HG03135 (cell line): Measurements from ENCODE around the gene RXYLT1.

Experiments used
- ATAC-seq: cut with Tn5 transposase; IDR thresholded peaks from one replicate; pipeline ENCODE4 v1.9.1; 2021; ENCODE audit warnings: mild to moderate bottlenecking, moderate library complexity; ENCODE audit not compliant: unreplicated experiment

The RXYLT1 gene

DNA sequence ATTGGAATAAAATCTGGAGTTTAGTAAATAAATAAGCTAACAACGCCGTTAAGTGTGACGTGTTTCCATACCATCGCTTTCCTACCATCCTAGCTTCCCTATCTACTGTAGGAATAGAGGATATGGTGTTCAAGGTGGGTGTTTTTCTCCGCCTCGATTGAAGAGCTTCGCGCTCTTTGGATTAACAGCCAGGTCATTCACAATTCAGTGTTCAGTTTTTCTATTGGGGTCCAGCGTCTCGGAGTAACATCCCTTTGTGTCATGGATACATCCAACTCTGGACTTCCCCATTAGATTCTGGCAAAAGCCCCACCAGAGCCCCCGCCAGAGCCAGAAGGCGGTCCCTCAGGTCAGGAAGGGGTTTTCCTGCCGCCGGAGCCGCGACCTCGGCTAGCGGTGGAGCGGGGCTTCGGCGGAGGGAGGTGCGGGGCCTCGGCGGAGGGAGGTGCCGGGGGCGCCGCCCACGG lies 63.6 kb downstream of the RXYLT1 start:
- no peak for ATAC-seq

DNA sequence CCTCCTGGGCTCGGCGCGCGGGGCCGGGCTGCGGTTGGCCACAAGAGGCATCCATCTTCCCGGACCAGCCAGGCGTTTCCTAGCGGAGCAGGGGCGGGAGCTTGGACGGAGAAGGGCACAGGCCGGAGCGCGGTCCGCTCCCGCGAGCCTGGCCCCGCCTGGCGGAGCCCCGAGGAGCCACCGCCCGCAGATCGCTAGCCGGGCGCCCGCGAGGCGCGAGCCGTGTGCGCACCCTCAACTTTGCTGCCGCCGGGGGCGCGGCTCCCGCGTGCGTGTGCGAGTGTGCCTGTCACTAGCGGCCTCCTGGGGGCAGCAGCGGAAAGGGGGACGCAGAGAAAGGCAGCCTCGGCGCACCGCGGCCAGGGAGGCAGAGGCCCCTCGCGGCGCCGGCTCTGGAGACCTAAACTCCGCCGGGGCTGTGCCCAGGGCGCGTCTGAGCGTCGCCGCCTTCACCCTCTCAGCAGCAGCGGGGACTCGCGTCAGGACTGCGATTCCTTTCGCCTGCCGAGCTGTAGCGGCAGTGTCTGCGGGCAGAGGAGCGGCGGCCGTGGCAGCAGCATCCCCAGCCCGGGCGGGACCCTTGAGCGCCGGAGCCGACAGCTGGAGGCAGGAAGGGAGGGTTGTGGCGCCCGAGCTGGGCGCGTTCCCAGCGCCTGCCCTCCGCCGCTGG lies 64.1 kb downstream of the RXYLT1 start:
- ATAC-seq = peak; percentile 98

DNA sequence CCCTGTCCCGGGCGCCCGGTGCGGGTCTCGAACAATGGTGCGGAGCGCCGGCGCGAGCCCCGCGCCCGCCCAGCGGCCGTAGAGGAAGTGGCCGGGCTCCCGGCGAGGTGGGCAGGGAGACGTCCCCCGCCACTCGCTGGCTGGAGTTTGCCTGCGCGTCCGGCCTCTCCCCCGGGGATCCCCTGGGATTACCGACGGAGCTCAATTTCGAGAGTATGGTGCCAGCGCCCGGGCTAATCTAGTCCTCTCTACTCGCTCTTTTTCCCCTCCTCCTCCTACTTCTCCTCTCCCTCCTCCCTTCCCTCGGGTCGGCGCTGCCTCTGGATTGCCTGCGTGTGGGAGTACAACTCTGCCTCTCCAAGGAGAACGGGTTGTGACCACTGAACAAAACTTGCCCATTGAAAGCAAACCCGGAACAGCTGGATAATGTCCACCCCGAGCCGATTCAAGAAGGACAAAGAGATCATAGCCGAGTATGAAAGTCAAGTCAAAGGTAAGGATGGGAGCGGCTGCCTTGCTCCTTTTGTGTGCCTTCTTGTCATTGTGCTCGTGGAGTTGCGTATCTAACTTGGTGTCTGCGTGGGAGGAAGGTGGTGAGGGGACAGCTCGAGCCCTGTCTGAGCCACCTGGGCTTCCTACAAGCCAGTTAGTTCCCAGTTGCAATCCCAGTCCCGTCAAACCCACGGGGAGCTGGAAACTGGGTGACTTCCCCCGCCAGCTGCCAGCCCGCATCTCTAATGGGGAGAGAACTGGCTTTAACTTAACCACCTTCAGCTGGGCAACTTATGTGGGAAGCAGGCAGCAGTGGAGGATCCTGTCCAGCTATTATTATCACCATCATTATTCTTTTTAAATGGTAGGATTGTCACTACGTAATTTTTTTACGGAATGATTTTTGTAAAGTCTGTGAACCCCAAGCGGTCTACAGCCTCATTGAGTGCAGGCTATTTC lies 65.0 kb downstream of the RXYLT1 start, which contains the start of gene SRGAP1:
Gene SRGAP1, plus strand, starts transcription at position 310 of the 951 bp plus-strand sequence. Its CDS starts 117 bp downstream, at position 427.
- no peak for ATAC-seq

DNA sequence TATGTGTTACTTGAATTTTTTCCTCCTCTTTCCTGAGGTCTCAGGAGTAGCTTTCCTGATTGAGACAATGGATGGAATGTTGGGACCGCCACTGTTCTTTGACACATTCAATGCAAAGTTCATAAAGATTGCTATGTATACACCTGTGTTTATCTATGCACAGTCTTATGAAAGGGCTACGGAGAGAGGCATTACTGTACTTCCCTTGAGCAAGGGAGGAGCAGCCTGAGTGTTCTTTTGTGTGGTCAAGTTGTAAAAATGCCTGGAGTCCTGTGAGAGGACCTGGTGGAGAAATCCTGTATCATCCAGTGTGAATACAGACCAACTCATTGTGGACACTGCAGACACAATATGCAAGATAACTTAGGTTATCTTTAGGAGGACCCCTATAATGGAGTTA lies 66.0 kb downstream of the RXYLT1 start:
- no peak for ATAC-seq

DNA sequence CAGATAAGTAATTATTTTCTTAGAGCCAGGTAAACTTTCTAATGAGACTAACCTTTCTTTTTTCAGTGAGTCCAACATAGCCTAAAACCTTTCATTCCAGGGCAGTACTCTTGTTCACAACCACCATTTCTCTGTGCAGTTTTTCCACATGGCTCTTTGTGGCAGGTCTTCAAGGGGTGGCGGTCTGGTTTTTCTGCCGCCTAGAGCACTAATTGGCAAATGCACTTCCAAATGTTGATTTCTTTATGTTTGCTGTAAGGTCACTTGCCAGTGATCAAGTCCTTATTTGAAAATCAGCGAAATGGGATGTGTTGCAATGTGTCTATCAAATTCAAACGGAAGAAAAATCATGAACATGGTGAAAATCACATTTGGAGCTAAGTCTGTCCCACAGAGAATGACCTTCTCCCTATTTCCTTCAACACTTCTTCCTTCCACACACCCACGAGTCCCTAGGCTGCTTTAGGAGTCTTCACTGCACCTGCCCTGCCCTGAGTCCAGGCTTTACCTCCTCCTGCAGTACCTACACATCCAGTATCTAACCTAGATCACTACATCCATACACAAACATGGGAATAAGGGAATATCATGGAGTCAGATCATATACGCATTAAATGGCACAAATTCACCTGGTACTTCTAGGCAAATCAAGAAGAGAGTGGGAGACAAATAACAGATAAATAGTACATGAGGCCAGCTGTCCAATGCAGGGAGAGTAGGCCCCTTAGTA lies 66.7 kb downstream of the RXYLT1 start:
- no peak for ATAC-seq

DNA sequence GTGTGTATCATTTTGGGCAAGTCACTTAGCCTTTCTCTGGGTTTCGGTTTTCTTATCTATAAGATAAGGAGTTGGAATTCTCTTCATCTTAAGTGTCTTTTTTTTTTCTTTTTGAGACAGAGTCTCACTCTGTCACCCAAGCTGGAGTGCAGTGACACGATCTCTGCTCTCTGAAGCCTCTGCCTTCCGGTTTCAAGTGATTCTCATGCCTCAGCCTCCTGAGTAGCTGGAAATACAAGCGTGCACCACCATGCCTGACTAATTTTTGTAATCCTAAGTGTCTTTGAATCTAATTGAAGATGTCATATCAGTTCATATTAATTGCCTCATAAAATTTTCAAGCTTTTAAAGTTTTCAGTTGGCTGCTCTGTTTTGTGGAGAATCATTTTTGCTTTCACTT lies 68.7 kb downstream of the RXYLT1 start:
- ATAC-seq = no peak

DNA sequence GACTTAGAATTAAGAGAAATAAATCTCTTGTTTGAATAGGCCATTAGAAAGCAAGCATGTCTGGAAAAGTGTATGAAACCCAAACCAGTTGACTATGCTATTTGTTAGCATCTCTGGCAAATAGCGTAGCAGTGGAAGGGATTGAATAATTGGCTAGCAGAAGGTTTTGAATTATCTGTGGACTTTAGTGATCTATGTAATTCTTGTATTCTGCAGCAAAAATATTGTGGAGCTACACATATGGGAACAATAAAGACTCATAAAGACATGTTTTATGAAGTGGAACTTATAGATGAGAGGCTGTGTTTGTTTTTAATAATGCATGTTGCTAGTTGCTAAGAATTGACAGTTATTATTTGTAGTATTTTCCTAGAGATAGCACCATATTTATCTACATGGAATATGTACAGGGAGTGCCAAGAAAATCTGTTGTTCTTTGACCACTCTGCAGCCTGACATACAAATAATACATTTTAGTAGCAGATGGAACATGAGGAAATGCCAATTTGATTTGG lies 69.5 kb downstream of the RXYLT1 start:
- ATAC-seq = no peak

DNA sequence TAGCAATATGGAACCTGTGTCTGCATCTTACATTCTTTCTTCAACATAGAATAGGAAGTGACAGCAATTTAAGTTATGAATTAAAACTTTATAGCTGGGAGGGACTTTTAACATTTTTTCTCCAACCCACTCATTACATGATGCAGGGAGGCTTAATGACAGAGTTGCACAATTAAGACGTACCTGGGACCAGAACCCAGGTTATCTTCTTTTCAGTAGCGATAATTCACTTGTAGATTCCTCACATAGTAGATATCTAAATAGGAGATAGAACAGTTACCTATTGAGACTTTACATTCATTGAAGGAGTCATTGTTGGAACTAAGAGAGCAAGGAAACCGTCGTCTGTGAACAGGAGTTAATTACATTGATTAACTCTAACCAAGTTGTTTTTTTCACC lies 69.9 kb downstream of the RXYLT1 start:
- no peak for ATAC-seq

DNA sequence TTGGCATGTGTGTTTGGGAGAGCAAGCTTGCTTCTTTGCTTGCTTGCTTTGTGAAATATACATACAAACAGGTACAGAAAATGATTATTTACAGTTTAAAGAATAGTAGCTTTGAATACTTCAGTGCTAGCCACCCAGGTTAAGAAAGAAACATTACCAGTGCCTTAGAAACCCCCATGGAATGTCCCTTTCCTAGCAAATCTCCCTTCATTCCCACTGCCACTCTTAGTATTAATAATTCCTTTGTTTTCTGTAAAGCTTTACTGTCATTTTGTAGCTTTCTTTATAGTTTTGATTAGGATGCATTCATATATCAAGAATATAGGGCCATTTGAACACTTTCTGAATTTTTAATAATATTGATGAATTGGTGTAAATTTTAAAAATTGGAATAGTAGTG lies 74.3 kb downstream of the RXYLT1 start:
- no peak for ATAC-seq

DNA sequence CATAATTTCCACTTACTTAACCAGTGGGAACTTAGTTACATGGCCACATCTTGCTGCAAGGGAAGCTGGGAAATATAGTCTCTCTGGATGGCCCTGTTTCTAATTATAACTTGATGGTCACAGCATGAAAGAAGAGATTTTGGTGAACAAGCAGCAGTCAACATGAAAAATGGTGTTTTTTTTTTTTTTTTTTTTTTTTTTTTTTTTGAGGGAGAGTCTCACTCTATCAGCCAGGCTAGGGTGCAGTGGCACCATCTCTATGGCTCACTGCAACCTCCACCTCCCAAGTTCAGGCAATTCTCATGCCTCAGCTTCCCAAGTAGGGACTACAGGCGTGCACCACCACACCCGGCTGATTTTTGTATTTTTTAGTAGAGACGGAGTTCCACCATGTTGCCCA lies 75.6 kb downstream of the RXYLT1 start:
- ATAC-seq = no peak

DNA sequence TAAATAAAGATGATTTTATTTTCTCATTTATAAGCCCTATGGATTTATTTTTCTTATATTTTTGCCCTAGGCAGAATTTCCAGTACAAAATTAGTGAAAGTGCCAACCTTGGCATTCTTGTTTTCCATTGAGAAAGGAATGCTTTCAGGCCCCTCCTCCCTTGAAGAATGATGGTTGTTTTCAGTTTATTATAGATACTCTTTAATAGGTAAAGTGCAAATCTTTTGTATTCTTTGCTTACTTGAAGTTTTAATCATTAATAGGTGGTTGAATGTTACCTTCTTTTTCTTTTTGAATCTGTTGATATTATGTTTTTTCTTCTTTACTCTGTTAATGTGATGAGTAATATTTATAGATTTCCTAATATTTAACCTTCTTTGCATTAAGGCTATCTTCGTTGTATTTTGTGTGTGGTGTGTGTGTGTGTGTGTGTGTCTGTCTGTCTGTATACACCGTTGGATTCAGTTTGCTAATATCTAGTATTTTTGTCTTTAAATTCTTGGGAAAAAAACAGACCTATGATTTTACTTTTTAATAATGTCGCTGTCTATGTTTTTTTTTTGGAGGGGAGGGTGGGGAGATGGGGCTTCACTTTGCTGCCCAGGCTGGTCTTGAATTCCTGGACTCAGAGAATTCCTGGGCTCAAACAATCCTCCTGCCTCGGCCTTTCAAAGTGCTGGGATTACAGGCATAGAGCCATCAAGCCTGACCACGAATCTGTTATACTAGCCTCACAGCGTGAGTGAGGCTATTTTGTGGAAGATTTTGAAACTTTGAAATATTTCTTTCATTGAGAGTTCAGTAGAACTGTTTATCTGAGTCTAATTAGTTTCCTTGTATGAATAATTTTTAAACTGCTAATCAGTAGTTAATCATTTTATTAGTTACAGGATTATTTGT lies 78.3 kb downstream of the RXYLT1 start:
- ATAC-seq = no peak
